GM12872 (cell line): Measurements from ENCODE around the gene ZNF335.

Source experiments
- TF ChIP-seq, protein P1 (sequence below): IDR thresholded peaks from 3 replicates; pipeline ENCODE4 v1.5.1; 2011; ENCODE audit warnings: low read depth, mild to moderate bottlenecking, low read length, moderate library complexity; ENCODE audit not compliant: insufficient read depth

Gene ZNF335

DNA sequence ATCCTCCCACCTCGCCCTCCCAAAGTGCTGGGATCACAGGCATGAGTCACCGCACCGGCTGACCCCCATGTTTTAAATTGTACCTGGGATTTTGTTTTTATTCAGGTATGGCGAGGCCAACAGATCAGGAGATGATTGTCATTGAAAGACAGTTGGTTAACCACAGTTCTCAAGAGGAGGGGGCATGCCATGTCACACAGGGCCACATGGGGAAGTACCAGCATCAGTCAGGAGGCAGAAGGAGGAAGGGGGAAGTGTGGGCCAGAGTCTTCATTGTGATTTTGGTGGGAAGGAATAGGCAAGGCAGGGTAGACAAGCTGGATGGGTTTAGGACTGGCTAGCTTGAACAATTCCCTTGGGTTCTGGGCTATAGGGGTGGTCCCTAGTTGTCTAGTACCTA, 26.8 kb upstream of the ZNF335 start:
- TF ChIP-seq, protein P1, sequence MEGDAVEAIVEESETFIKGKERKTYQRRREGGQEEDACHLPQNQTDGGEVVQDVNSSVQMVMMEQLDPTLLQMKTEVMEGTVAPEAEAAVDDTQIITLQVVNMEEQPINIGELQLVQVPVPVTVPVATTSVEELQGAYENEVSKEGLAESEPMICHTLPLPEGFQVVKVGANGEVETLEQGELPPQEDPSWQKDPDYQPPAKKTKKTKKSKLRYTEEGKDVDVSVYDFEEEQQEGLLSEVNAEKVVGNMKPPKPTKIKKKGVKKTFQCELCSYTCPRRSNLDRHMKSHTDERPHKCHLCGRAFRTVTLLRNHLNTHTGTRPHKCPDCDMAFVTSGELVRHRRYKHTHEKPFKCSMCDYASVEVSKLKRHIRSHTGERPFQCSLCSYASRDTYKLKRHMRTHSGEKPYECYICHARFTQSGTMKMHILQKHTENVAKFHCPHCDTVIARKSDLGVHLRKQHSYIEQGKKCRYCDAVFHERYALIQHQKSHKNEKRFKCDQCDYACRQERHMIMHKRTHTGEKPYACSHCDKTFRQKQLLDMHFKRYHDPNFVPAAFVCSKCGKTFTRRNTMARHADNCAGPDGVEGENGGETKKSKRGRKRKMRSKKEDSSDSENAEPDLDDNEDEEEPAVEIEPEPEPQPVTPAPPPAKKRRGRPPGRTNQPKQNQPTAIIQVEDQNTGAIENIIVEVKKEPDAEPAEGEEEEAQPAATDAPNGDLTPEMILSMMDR: no peak

DNA sequence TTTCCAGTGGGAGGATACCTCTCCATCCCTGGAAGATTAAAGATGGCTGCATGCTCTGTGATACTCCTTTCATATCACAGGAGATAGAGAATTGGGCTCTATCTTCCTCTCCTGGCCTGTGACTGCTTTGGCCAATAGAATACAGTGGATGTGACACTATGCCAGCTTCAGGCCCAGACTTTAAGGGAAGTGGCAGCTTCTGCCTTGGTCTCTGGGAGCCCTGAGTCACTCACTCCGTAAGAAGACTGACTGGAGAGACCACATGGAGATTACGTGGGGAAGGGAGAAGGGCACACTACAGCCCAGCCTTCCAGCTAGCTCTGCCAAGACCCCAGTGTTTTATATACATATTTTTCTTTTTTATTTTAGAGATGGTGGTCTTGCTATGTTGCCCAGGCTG, 26.3 kb upstream of the ZNF335 start:
- TF ChIP-seq, protein P1: no peak

DNA sequence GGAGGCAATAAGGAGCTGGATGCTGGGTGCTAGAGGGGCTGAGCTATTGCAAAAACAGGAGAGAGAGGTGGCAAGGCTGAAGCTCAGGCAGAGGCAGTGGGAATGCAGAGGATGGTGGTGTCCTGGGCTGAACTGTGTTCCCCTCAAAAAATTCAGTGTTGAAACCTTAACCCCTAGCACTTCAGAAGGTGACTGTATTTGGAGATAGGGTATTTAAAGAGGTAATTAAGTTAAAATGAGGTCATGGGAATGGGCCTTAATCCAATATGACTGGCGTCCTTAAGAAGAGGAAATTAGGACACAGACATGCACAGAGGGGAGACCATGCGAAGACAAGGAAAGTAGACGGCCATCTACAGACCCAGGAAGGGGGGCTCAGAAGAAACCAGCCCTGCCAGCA, 25.2 kb upstream of the ZNF335 start:
- TF ChIP-seq, protein P1: no peak

DNA sequence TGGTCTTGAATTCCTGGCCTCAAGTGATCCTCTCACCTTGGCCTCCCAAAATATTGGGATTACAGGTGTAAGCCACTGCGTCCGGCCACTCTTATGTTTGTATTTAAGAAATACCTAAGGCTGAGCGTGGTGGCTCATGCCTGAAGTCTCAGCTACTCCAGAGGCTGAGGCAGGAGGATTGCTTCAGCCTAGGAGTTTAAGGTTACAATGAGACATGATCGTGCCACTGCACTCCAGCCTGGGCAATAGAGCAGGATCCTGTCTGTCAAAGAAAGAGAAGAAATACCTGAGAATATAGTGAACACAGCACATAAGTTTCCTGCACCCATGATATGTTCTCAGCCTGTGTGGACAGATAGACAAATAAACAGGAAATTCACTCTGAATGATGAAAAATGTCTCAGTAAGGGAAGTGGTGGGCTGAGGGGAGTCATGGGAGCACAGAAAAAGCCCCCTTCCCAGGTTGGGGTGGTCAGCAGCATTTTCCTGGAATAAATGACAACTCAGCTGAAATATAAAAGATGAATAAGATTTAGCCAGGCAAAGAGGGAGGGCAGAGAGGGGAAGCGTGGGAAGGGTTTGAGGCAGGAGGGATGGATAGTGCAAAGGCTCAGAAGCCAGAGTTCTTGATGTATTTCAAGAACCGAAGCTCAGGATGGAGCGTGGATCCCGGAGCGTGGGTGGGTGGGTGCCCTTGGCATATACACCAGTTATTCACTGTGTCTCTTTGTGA, 22.9 kb upstream of the ZNF335 start:
- TF ChIP-seq, protein P1: no peak

DNA sequence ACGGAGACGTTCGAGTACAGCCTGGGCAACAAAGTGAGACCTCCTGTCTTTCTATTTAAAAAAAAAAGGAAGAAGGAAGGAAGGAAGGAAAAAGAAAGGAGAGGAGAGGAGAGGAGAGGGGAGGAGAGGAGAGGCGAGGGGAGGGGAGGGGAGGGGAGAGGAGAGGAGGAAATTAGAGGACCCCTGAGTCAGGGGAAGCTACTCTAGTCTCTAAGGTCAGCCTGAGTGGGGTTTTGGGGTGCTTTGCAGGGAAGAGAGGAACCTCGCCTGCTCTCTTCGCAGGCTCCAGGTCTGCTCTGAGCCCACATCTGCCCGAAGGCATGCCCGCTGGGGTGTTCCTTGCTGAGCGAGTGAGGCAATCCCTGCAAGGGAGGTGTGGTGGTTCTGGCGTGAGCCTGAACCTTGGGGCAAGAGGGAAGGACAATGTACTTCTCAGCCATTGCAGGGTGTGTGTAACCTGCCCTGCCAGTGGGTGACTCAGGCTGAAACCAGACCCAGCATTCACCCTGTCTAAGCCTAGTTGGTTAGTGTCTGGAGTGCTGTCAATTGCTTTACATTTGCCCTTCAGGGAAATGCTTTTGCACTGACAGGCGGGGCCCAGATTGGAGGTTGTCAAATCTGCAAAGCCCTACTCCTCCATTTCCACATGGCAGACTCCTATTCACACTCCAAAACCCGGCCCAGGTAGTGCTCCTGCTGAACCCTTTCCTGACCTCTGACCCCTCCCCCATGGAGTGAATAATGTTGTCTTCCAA, 21.4 kb upstream of the ZNF335 start:
- TF ChIP-seq, protein P1: no peak

DNA sequence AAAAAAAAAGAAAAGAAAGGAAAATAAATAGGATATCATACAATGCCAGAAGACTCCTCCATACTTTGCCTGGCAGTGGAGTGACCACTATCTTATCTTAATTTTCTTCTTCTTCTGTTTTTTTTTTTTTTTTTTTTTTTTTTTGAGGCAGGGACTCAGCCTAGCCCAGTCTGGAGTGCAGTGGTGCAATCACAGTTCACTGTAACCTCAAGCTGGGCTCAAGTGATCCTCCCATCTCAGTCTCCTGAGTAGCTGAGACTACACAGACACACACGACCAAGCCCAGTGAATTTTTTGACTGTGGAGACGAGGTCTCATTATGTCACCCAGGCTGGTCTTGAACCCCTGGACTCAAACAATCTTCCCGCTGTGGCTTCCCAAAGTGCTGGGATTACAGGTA, 19.6 kb upstream of the ZNF335 start:
- TF ChIP-seq, protein P1: no peak

DNA sequence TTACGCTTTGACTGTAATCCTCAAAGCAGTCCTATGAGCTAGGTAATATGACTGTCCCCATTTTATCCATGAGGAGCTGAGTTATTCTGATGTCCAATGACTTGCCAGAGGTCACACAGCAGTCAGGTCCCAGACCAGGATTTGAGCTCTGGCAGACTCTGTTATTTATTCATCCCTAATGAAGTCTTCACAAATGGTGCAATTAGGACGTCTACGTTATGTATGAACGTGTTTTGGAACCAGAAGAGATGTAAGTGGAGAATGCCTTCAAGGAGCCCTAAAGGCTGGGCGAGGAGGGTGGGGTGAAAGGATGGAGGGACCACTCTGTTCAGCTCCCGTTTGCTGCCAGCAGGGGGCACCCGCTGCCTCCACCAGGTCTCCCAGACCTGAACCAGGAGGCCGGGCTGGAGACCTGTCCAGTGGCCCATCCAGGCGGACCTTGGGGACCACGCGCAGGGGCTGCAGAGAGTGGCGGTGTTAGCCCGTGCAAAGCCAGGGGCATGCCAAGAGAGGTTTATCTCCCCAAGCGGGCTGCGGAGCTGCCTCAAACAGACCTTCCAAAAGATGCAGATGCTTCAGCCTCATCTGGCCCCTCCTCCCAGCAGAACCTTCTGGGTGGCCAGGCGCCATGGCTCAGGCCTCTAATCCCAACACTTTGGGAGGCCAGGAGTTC, 15.2 kb upstream of the ZNF335 start:
- TF ChIP-seq, protein P1: peak; percentile 94
